Loucy (cell line): ENCODE data around the gene SLC1A1.

ENCODE experiments used
- H2AFZ ChIP-seq: fragments of 200-600 bp; sonication (generic); 2 replicates; pipeline ENCODE4 v1.6.0; 2016; ENCODE audit warnings: antibody characterized with exemption, mild to moderate bottlenecking, low read length, moderate library complexity
- H3F3A ChIP-seq: fragments of 200-600 bp; 2 replicates; pipeline ENCODE4 v1.6.0; 2016; ENCODE audit warnings: antibody characterized with exemption, low read depth, mild to moderate bottlenecking
- H3K27me3 ChIP-seq: fragments of 200-600 bp; sonication (generic); 2 replicates; pipeline ENCODE4 v1.6.1; 2014; ENCODE audit warnings: low read length, mild to moderate bottlenecking; ENCODE audit not compliant: insufficient read depth, poor library complexity, severe bottlenecking
- H3K36me3 ChIP-seq: fragments of 200-600 bp; sonication (generic); 2 replicates; pipeline ENCODE4 v1.6.1; 2016; ENCODE audit warnings: low read length; ENCODE audit not compliant: insufficient read depth
- H3K4me1 ChIP-seq: fragments of 200-600 bp; sonication (generic); 2 replicates; pipeline ENCODE4 v1.5.1; 2014; ENCODE audit warnings: low read length, mild to moderate bottlenecking; ENCODE audit not compliant: insufficient read depth, poor library complexity, severe bottlenecking
- H3K4me2 ChIP-seq: fragments of 200-600 bp; sonication (generic); 2 replicates; pipeline ENCODE4 v1.6.0; 2014; ENCODE audit warnings: antibody characterized with exemption, low read length, low read depth, mild to moderate bottlenecking; ENCODE audit not compliant: poor library complexity, severe bottlenecking
- H3K4me3 ChIP-seq: fragments of 200-600 bp; sonication (generic); 2 replicates; pipeline ENCODE4 v1.5.1; 2014; ENCODE audit warnings: low read length, mild to moderate bottlenecking, mixed read lengths; ENCODE audit not compliant: poor library complexity, severe bottlenecking
- H3K79me2 ChIP-seq: fragments of 200-600 bp; sonication (generic); 2 replicates; pipeline ENCODE4 v1.6.1; 2014; ENCODE audit warnings: low read length; ENCODE audit not compliant: insufficient read depth
- H3K9ac ChIP-seq: fragments of 200-600 bp; sonication (generic); 2 replicates; pipeline ENCODE4 v1.6.0; 2014; ENCODE audit warnings: mild to moderate bottlenecking, low read depth, low read length, moderate library complexity; ENCODE audit not compliant: poor library complexity, severe bottlenecking
- H3K9me2 ChIP-seq: fragments of 200-600 bp; sonication (generic); replicated peaks from 2 replicates; pipeline ENCODE4 v1.6.1; 2016; ENCODE audit warnings: low read depth, low read length, mixed read lengths
- H3K9me3 ChIP-seq: fragments of 200-600 bp; sonication (generic); 2 replicates; pipeline ENCODE4 v1.6.1; 2014; ENCODE audit warnings: mild to moderate bottlenecking, antibody characterized with exemption, low read length, low read depth; ENCODE audit not compliant: insufficient read depth
- H4K20me1 ChIP-seq: fragments of 200-600 bp; sonication (generic); 2 replicates; pipeline ENCODE4 v1.6.0; 2014; ENCODE audit warnings: antibody characterized with exemption, low read length, mild to moderate bottlenecking; ENCODE audit not compliant: insufficient read depth, poor library complexity, severe bottlenecking
- EZH2phosphoT487 ChIP-seq: fragments of 200-600 bp; IDR thresholded peaks from 2 replicates; pipeline ENCODE4 v1.6.1; 2018; ENCODE audit warnings: antibody characterized with exemption, mild to moderate bottlenecking, moderate library complexity, borderline replicate concordance
- TF ChIP-seq, protein P1 (sequence below): fragments of 200-600 bp; sonication (generic); conservative IDR thresholded peaks from 2 replicates; pipeline ENCODE4 v1.5.1; 2014; ENCODE audit warnings: mild to moderate bottlenecking, antibody characterized with exemption, low read length

The SLC1A1 gene

DNA sequence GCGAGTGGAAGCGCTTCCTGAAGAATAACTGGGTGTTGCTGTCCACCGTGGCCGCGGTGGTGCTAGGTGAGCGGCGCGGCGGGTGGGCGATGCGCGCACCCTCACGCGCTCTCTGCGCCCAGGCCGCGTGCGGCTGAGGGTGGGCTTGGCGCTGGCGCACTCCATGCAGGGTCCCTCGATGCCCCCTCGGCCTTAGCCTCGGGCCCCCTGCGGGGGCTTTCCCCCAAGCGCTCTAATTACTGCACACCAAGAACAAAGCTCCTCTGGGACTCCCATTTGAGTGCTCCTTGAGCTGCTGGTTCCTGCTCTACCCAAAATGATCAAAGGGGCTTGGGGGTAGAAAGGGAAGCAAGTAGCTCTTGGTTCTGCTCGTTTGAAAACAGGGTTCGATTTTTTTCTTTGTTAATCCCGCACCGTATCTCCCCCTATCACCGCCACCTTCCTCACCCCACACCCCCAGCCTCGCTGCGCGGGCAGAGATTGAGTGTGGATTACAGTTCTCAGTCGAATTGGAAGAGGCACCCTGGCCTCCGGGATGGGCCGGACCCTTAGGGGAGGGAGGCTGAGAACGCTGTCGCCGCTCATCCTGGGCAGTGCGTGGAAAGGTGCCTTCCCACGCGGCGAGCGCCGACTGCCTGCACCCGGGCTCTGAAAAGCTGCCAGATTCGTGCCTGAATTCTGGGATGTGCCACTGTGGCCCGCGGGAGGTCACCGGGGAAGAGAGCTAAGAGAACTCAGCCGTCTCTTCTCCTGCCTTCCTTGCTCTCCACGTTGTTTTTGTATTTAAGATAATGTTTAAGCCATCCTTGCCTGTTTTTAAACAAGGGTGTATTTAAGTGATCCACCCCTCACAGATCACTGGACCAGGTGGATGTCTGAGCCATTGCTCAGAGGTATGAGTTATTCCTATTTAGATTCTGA is 697 bp downstream of the SLC1A1 start:
- Histone ChIP-seq H3K36me3 (no peaks in the 10 kb centered on the region), H4K20me1 (no peaks in the 10 kb centered on the region), H3K9me3 (no peaks in the 10 kb centered on the region), H3K27me3 (no peaks in the 10 kb centered on the region), H3K9ac (no peak overlapping the region), H3K4me1 (no peaks in the 10 kb centered on the region), H3K4me2 (no peak overlapping the region), H3K9me2 (no peaks in the 10 kb centered on the region), H3K79me2 (no peaks in the 10 kb centered on the region), H3F3A (no peaks in the 10 kb centered on the region), H3K4me3 (no peak overlapping the region), H2AFZ (no peak overlapping the region)
- TF ChIP-seq EZH2phosphoT487 = no peak
- TF ChIP-seq, protein P1, sequence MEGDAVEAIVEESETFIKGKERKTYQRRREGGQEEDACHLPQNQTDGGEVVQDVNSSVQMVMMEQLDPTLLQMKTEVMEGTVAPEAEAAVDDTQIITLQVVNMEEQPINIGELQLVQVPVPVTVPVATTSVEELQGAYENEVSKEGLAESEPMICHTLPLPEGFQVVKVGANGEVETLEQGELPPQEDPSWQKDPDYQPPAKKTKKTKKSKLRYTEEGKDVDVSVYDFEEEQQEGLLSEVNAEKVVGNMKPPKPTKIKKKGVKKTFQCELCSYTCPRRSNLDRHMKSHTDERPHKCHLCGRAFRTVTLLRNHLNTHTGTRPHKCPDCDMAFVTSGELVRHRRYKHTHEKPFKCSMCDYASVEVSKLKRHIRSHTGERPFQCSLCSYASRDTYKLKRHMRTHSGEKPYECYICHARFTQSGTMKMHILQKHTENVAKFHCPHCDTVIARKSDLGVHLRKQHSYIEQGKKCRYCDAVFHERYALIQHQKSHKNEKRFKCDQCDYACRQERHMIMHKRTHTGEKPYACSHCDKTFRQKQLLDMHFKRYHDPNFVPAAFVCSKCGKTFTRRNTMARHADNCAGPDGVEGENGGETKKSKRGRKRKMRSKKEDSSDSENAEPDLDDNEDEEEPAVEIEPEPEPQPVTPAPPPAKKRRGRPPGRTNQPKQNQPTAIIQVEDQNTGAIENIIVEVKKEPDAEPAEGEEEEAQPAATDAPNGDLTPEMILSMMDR = no peak

DNA sequence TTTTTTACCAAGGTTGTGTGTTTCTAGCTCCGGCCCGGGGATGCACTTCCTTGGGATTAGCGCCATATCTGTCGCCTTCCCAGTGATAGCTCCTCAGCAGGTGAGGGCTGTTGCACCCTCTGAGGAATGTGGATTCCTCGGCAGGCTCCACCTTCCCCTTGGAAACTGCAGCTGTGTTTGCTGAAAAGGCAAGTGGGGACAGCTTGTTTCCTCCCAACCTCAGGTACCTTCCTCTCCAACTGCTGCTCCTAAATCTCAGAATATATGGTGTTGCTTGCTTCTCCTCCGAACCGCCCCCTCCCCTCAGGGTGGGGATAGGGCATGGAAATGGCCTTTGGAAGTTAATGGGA is 1.3 kb downstream of the SLC1A1 start:
- Histone ChIP-seq H3K4me3 (no peak overlapping the region), H3K4me2 (no peak overlapping the region), H3K27me3 (no peaks in the 10 kb centered on the region), H3K9me2 (no peaks in the 10 kb centered on the region), H3F3A (no peaks in the 10 kb centered on the region), H3K79me2 (no peaks in the 10 kb centered on the region), H4K20me1 (no peaks in the 10 kb centered on the region), H3K9ac (no peak overlapping the region), H2AFZ (no peak overlapping the region), H3K36me3 (no peaks in the 10 kb centered on the region), H3K4me1 (no peaks in the 10 kb centered on the region), H3K9me3 (no peaks in the 10 kb centered on the region)
- no peak for TF ChIP-seq EZH2phosphoT487
- TF ChIP-seq, protein P1 = no peak

- H3F3A ChIP-seq = no peaks in the 10 kb centered on the region
- no peaks in the 10 kb centered on the region for H3K4me1 ChIP-seq
- no peaks in the 10 kb centered on the region for H3K36me3 ChIP-seq
- H3K4me2 ChIP-seq = no peak overlapping the region
- no peak overlapping the region for H3K9ac ChIP-seq
- H4K20me1 ChIP-seq = no peaks in the 10 kb centered on the region
- no peak overlapping the region for H2AFZ ChIP-seq
- no peaks in the 10 kb centered on the region for H3K9me2 ChIP-seq
- H3K9me3 ChIP-seq = no peaks in the 10 kb centered on the region
- no peak overlapping the region for H3K4me3 ChIP-seq
- H3K27me3 ChIP-seq = no peaks in the 10 kb centered on the region
- TF ChIP-seq, protein P1 = no peak
- no peak for TF ChIP-seq EZH2phosphoT487
- no peaks in the 10 kb centered on the region for H3K79me2 ChIP-seq
Observed at GRCh38 chr9:4494332-4494731, 4.1 kb downstream of the SLC1A1 start.
